Trophoblast cell (in vitro differentiated cells and primary cell): ENCODE data around the gene ACBD6.

Experiments used
- DNase-seq, 2 donors: peaks; one replicate each; pipeline ENCODE4 v3.0.0-alpha.2; 2016
- H2AFZ ChIP-seq: 2 replicates; pipeline ENCODE4 v1.6.1; 2013; ENCODE audit warnings: low read length, moderate library complexity, mild to moderate bottlenecking; ENCODE audit not compliant: insufficient read depth, poor library complexity
- H2AK5ac ChIP-seq: 2 replicates; pipeline ENCODE4 v1.6.1; 2013; ENCODE audit warnings: mild to moderate bottlenecking, low read length
- H2BK120ac ChIP-seq: 2 replicates; pipeline ENCODE4 v1.6.1; 2013; ENCODE audit warnings: low read length, mild to moderate bottlenecking, moderate library complexity; ENCODE audit not compliant: insufficient read depth, poor library complexity
- H2BK12ac ChIP-seq: 2 replicates; pipeline ENCODE4 v1.6.1; 2013; ENCODE audit warnings: mild to moderate bottlenecking, low read length, moderate library complexity
- H2BK5ac ChIP-seq: 2 replicates; pipeline ENCODE4 v1.6.1; 2013; ENCODE audit warnings: low read length, low read depth, moderate library complexity, mild to moderate bottlenecking; ENCODE audit not compliant: poor library complexity
- H3K14ac ChIP-seq: 2 replicates; pipeline ENCODE4 v1.6.1; 2013; ENCODE audit warnings: mild to moderate bottlenecking, low read length
- H3K18ac ChIP-seq: 2 replicates; pipeline ENCODE4 v1.6.1; 2013; ENCODE audit warnings: mild to moderate bottlenecking, low read length
- H3K23ac ChIP-seq: 2 replicates; pipeline ENCODE4 v1.6.1; 2013; ENCODE audit warnings: low read length
- H3K27ac ChIP-seq: 2 replicates; pipeline ENCODE4 v1.5.1; 2013; ENCODE audit warnings: low read depth, mild to moderate bottlenecking, inconsistent platforms, low read length, moderate library complexity
- H3K27me3 ChIP-seq: 2 replicates; pipeline ENCODE4 v1.6.1; 2013; ENCODE audit warnings: inconsistent platforms, mild to moderate bottlenecking, low read length, moderate library complexity; ENCODE audit not compliant: insufficient read depth
- H3K36me3 ChIP-seq, 2 experiments: 1 replicate in 1 of 2; 2 replicates in 1 of 2; pipeline ENCODE4 v1.6.1; 2013; ENCODE audit warnings: low read length in 2 of 2, mild to moderate bottlenecking in 2 of 2, moderate library complexity in 1 of 2; ENCODE audit not compliant: insufficient read depth in 2 of 2, control insufficient read depth in 1 of 2
- H3K4ac ChIP-seq: 2 replicates; pipeline ENCODE4 v1.6.1; 2013; ENCODE audit warnings: low read depth, mild to moderate bottlenecking, low read length, moderate library complexity
- H3K4me1 ChIP-seq, 2 experiments: 1 replicate in 1 of 2; 2 replicates in 1 of 2; pipeline ENCODE4 v1.6.1; 2013; ENCODE audit warnings: low read length in 2 of 2, mild to moderate bottlenecking in 2 of 2, moderate library complexity in 1 of 2; ENCODE audit not compliant: insufficient read depth in 2 of 2, control insufficient read depth in 1 of 2
- H3K4me2 ChIP-seq: 2 replicates; pipeline ENCODE4 v1.6.1; 2013; ENCODE audit warnings: inconsistent platforms, mild to moderate bottlenecking, low read length, moderate library complexity
- H3K4me3 ChIP-seq: 2 replicates; pipeline ENCODE4 v1.5.1; 2013; ENCODE audit warnings: mild to moderate bottlenecking, low read depth, low read length, inconsistent platforms
- H3K79me1 ChIP-seq: one replicate; pipeline ENCODE4 v1.6.1; 2013; ENCODE audit warnings: low read length
- H3K79me2 ChIP-seq: 2 replicates; pipeline ENCODE4 v1.6.1; 2013; ENCODE audit warnings: low read length, mild to moderate bottlenecking; ENCODE audit not compliant: control insufficient read depth, insufficient read depth, poor library complexity
- H3K9ac ChIP-seq: 2 replicates; pipeline ENCODE4 v1.6.1; 2013; ENCODE audit warnings: mild to moderate bottlenecking, low read length
- H3K9me3 ChIP-seq: 2 replicates; pipeline ENCODE4 v1.6.1; 2013; ENCODE audit warnings: low read depth, mild to moderate bottlenecking, control low read depth, inconsistent platforms, low read length; ENCODE audit not compliant: insufficient read depth
- H4K12ac ChIP-seq: 2 replicates; pipeline ENCODE4 v1.6.1; 2013; ENCODE audit warnings: low read depth, mild to moderate bottlenecking, low read length, moderate library complexity
- H4K8ac ChIP-seq: 2 replicates; pipeline ENCODE4 v1.6.1; 2013; ENCODE audit warnings: low read depth, mild to moderate bottlenecking, low read length, moderate library complexity
- H4K91ac ChIP-seq: one replicate; pipeline ENCODE4 v1.6.1; 2013; ENCODE audit warnings: low read depth, mild to moderate bottlenecking, low read length, moderate library complexity
- WGBS: extraction: QIAGEN DNeasy Blood & Tissue Kit; methylation state at CpG from one replicate; pipeline ENCODE4 v1.1.7; 2013; ENCODE audit warnings: missing lambda C conversion rate; ENCODE audit not compliant: insufficient read length, insufficient coverage; ENCODE audit errors: extremely low coverage; 5-methylcytosine and 5-hydroxymethylcytosine counted together

Gene ACBD6

GRCh38 chr1:180265871-180266270, 236.5 kb downstream of the ACBD6 start:
- no peak overlapping the region for H2AFZ ChIP-seq
- H3K9me3 ChIP-seq = peaks cover 4% of the 10 kb centered on the region
- H3K27me3 ChIP-seq = no peaks in the 10 kb centered on the region
- no peaks in the 10 kb centered on the region for H3K79me1 ChIP-seq
- H2BK12ac ChIP-seq = no peak overlapping the region
- no peak overlapping the region for H4K12ac ChIP-seq
- H3K36me3 ChIP-seq = no peaks in the 10 kb centered on the region
- no peak overlapping the region for H3K9ac ChIP-seq
- no peak overlapping the region for H2BK5ac ChIP-seq
- no CpG with 5 or more reads among the region's 4 CpGs for WGBS
- no peak overlapping the region for H3K4me3 ChIP-seq
- H3K14ac ChIP-seq = no peak overlapping the region
- no peak overlapping the region for H3K4ac ChIP-seq
- no peaks in the 10 kb centered on the region for H3K4me1 ChIP-seq
- no peak overlapping the region for H2AK5ac ChIP-seq
- H3K23ac ChIP-seq = no peak overlapping the region
- no peak for DNase-seq
- H3K79me2 ChIP-seq = no peaks in the 10 kb centered on the region
- no peak overlapping the region for H3K27ac ChIP-seq
- no peak overlapping the region for H3K4me2 ChIP-seq
- no peak overlapping the region for H3K18ac ChIP-seq
- no peak overlapping the region for H4K8ac ChIP-seq
- no peak overlapping the region for H4K91ac ChIP-seq
- H2BK120ac ChIP-seq = no peak overlapping the region

- H3K4me3 ChIP-seq = no peak overlapping the region
- no peak overlapping the region for H4K91ac ChIP-seq
- no peaks in the 10 kb centered on the region for H3K79me1 ChIP-seq
- no peak overlapping the region for H2AFZ ChIP-seq
- no peak overlapping the region for H3K27ac ChIP-seq
- H2BK12ac ChIP-seq = no peak overlapping the region
- H3K27me3 ChIP-seq = no peaks in the 10 kb centered on the region
- H3K9me3 ChIP-seq = peaks cover 4% of the 10 kb centered on the region
- H4K12ac ChIP-seq = no peak overlapping the region
- no peak overlapping the region for H3K9ac ChIP-seq
- no peak overlapping the region for H3K18ac ChIP-seq
- no peak overlapping the region for H3K23ac ChIP-seq
- H3K4me1 ChIP-seq = no peaks in the 10 kb centered on the region
- no peaks in the 10 kb centered on the region for H3K36me3 ChIP-seq
- no peak for DNase-seq
- no CpG with 5 or more reads among the region's 9 CpGs for WGBS
- H3K79me2 ChIP-seq = no peaks in the 10 kb centered on the region
- H2AK5ac ChIP-seq = no peak overlapping the region
- no peak overlapping the region for H2BK5ac ChIP-seq
- H3K14ac ChIP-seq = no peak overlapping the region
- H3K4ac ChIP-seq = no peak overlapping the region
- no peak overlapping the region for H2BK120ac ChIP-seq
- H3K4me2 ChIP-seq = no peak overlapping the region
- no peak overlapping the region for H4K8ac ChIP-seq
Observed at GRCh38 chr1:180265201-180265600, 237.2 kb downstream of the ACBD6 start.

- peaks cover 4% of the 10 kb centered on the region for H3K9me3 ChIP-seq
- no peak overlapping the region for H3K4me2 ChIP-seq
- no peak overlapping the region for H3K4ac ChIP-seq
- H2BK12ac ChIP-seq = no peak overlapping the region
- no peaks in the 10 kb centered on the region for H3K79me1 ChIP-seq
- H3K4me3 ChIP-seq = no peak overlapping the region
- H3K14ac ChIP-seq = no peak overlapping the region
- H2BK120ac ChIP-seq = no peak overlapping the region
- H3K27ac ChIP-seq = no peak overlapping the region
- H2BK5ac ChIP-seq = no peak overlapping the region
- H2AFZ ChIP-seq = no peak overlapping the region
- no peaks in the 10 kb centered on the region for H3K27me3 ChIP-seq
- no CpG with 5 or more reads among the region's 2 CpGs for WGBS
- DNase-seq = no peak
- H2AK5ac ChIP-seq = no peak overlapping the region
- no peak overlapping the region for H4K12ac ChIP-seq
- no peak overlapping the region for H3K23ac ChIP-seq
- no peaks in the 10 kb centered on the region for H3K79me2 ChIP-seq
- H4K91ac ChIP-seq = no peak overlapping the region
- H4K8ac ChIP-seq = no peak overlapping the region
- H3K4me1 ChIP-seq = no peaks in the 10 kb centered on the region
- H3K18ac ChIP-seq = no peak overlapping the region
- no peak overlapping the region for H3K9ac ChIP-seq
- H3K36me3 ChIP-seq = no peaks in the 10 kb centered on the region
Observed at GRCh38 chr1:180264595-180264994, 237.8 kb downstream of the ACBD6 start.

- no peak overlapping the region for H3K4me3 ChIP-seq
- no peak overlapping the region for H3K23ac ChIP-seq
- H3K79me1 ChIP-seq = no peaks in the 10 kb centered on the region
- H4K91ac ChIP-seq = no peak overlapping the region
- H4K12ac ChIP-seq = no peak overlapping the region
- no peak overlapping the region for H3K4ac ChIP-seq
- no peak overlapping the region for H3K9ac ChIP-seq
- H4K8ac ChIP-seq = no peak overlapping the region
- no peak overlapping the region for H2AK5ac ChIP-seq
- peaks cover 4% of the 10 kb centered on the region for H3K9me3 ChIP-seq
- no peaks in the 10 kb centered on the region for H3K4me1 ChIP-seq
- no peak overlapping the region for H2AFZ ChIP-seq
- H3K27ac ChIP-seq = no peak overlapping the region
- no peaks in the 10 kb centered on the region for H3K79me2 ChIP-seq
- no peak overlapping the region for H2BK120ac ChIP-seq
- WGBS = no CpG with 5 or more reads among the region's 12 CpGs
- no peak overlapping the region for H2BK5ac ChIP-seq
- no peak overlapping the region for H2BK12ac ChIP-seq
- no peaks in the 10 kb centered on the region for H3K36me3 ChIP-seq
- no peak overlapping the region for H3K18ac ChIP-seq
- no peak overlapping the region for H3K4me2 ChIP-seq
- H3K14ac ChIP-seq = no peak overlapping the region
- no peak for DNase-seq
- no peaks in the 10 kb centered on the region for H3K27me3 ChIP-seq
Observed at GRCh38 chr1:180262628-180263488, 239.5 kb downstream of the ACBD6 start.
